ACHN (cell line): ENCODE results near the gene PDE4D.
"Not testable (repeated sequence)": the region's sequence is repeated elsewhere in the genome, so short reads cannot be mapped to it uniquely, and the experiment has no call there.

Experiments used
- DNase-seq: peaks from one replicate; pipeline ENCODE4 v3.0.0-alpha.2; 2015
- in situ Hi-C: cut with HindIII; loops from 2 replicates; pipeline ENCODE4 v1.10.0; 2017; ENCODE audit warnings: low sequenced_read_pairs, low pct_ligation_motif_present, low pct_unique_long_range_greater_than_20kb

Gene PDE4D

GRCh38 chr5:59814537-59814872 is 79.0 kb downstream of the PDE4D start:
- in situ Hi-C loops, result no loop called here
- DNase-seq, result no peak

GRCh38 chr5:59813761-59814536 is 79.6 kb downstream of the PDE4D start:
- in situ Hi-C loops, result no loop called here
- DNase-seq, result peak; percentile 67

GRCh38 chr5:59810041-59810440 is 83.5 kb downstream of the PDE4D start:
- in situ Hi-C loops, result no loop called here
- DNase-seq, result peak; percentile 56

GRCh38 chr5:59807806-59808205 is 85.7 kb downstream of the PDE4D start:
- DNase-seq, result no peak
- in situ Hi-C loops, result no loop called here

GRCh38 chr5:59800347-59800893 is 93.1 kb downstream of the PDE4D start:
- in situ Hi-C loops, result no loop called here
- DNase-seq, result no peak

- in situ Hi-C loops, result no loop called here
- peak; percentile 69 for DNase-seq
Observed at GRCh38 chr5:59799668-59800346, 93.7 kb downstream of the PDE4D start.

GRCh38 chr5:59798862-59799667 is 94.5 kb downstream of the PDE4D start:
- in situ Hi-C loops, result no loop called here
- DNase-seq, result peak; percentile 34

- in situ Hi-C loops, result no loop called here
- DNase-seq, result no peak
Observed at GRCh38 chr5:59795141-59795540, 98.4 kb downstream of the PDE4D start.

GRCh38 chr5:59792983-59793585 is 100.4 kb downstream of the PDE4D start:
- DNase-seq, result peak; percentile 61
- in situ Hi-C loops, result no loop called here

GRCh38 chr5:59791617-59792016 is 101.9 kb downstream of the PDE4D start:
- no peak for DNase-seq
- in situ Hi-C loops, result no loop called here

- DNase-seq, result no peak
- in situ Hi-C loops, result no loop called here
Observed at GRCh38 chr5:59790776-59791475, 102.6 kb downstream of the PDE4D start.

- in situ Hi-C loops, result no loop called here
- DNase-seq, result peak; percentile 24
Observed at GRCh38 chr5:59790376-59790775, 103.2 kb downstream of the PDE4D start.

GRCh38 chr5:59789894-59790293 is 103.6 kb downstream of the PDE4D start:
- in situ Hi-C loops, result no loop called here
- DNase-seq, result no peak

GRCh38 chr5:59789197-59789596 is 104.3 kb downstream of the PDE4D start:
- in situ Hi-C loops, result no loop called here

GRCh38 chr5:59786334-59786805 is 107.2 kb downstream of the PDE4D start:
- peak; percentile 39 for DNase-seq
- in situ Hi-C loops, result no loop called here

More at GRCh38 chr5:59789197-59789596, 104.3 kb downstream of the PDE4D start:
- no peak for DNase-seq

GRCh38 chr5:59785676-59786333 is 107.7 kb downstream of the PDE4D start:
- in situ Hi-C loops, result no loop called here
- no peak for DNase-seq

GRCh38 chr5:59784708-59785107 is 108.8 kb downstream of the PDE4D start:
- DNase-seq, in situ Hi-C loops: not testable (repeated sequence)

- in situ Hi-C loops, result no loop called here
- no peak for DNase-seq
Observed at GRCh38 chr5:59783264-59783663, 110.3 kb downstream of the PDE4D start.
